ENCODE data around the gene FNIP2. TPM values are rescaled to one million over a fixed set of nuclear protein-coding genes. Genes with fewer than 3 reads are reported as not detected.

FNIP2 gene
- total RNA-seq, 1 donor from 2014 or later = 21.4 TPM

GRCh38 chr4:158818560-158819140 lies 49.8 kb downstream of the FNIP2 start:
- Histone ChIP-seq H3K9ac (ENCODE audit: low read depth in 1 of 3, low read length in 3 of 3) (no peak overlapping the region), H3K27me3 (ENCODE audit: control insufficient read depth in 3 of 3, insufficient read depth in 3 of 3, low read length in 3 of 3) (no peaks in the 10 kb centered on the region), H3K9me3 (ENCODE audit: control insufficient read depth in 3 of 3, low read length in 3 of 3) (peaks cover 0 to 3% (median 2%) of the 10 kb centered on the region in 3 donors), H3K4me1 (ENCODE audit: control insufficient read depth in 3 of 3, insufficient read depth in 3 of 3, low read length in 3 of 3) (peaks cover 28 to 40% (median 30%) of the 10 kb centered on the region in 3 donors), H3K4me3 (ENCODE audit: low read length in 3 of 3) (no peak overlapping the region), H3K36me3 (ENCODE audit: control insufficient read depth in 3 of 3, insufficient read depth in 3 of 3, low read length in 3 of 3) (no peaks in the 10 kb centered on the region), H3K27ac (ENCODE audit: low read depth, low read length) (no peak overlapping the region)

GRCh38 chr4:158819942-158820786 lies 51.3 kb downstream of the FNIP2 start:
- H3K4me3 ChIP-seq (ENCODE audit: low read length in 3 of 3) = no peak overlapping the region
- peaks cover 0 to 4% (median 2%) of the 10 kb centered on the region in 3 donors for H3K9me3 ChIP-seq (ENCODE audit: control insufficient read depth in 3 of 3, low read length in 3 of 3)
- no peaks in the 10 kb centered on the region for H3K36me3 ChIP-seq (ENCODE audit: control insufficient read depth in 3 of 3, insufficient read depth in 3 of 3, low read length in 3 of 3)
- peak overlapping the region; percentile 54 for H3K27ac ChIP-seq (ENCODE audit: low read depth, low read length)
- H3K9ac ChIP-seq (ENCODE audit: low read depth in 1 of 3, low read length in 3 of 3) = no peak overlapping the region
- H3K4me1 ChIP-seq (ENCODE audit: control insufficient read depth in 3 of 3, insufficient read depth in 3 of 3, low read length in 3 of 3) = peaks cover 32 to 44% (median 33%) of the 10 kb centered on the region in 3 donors
- no peaks in the 10 kb centered on the region for H3K27me3 ChIP-seq (ENCODE audit: control insufficient read depth in 3 of 3, insufficient read depth in 3 of 3, low read length in 3 of 3)

DNA sequence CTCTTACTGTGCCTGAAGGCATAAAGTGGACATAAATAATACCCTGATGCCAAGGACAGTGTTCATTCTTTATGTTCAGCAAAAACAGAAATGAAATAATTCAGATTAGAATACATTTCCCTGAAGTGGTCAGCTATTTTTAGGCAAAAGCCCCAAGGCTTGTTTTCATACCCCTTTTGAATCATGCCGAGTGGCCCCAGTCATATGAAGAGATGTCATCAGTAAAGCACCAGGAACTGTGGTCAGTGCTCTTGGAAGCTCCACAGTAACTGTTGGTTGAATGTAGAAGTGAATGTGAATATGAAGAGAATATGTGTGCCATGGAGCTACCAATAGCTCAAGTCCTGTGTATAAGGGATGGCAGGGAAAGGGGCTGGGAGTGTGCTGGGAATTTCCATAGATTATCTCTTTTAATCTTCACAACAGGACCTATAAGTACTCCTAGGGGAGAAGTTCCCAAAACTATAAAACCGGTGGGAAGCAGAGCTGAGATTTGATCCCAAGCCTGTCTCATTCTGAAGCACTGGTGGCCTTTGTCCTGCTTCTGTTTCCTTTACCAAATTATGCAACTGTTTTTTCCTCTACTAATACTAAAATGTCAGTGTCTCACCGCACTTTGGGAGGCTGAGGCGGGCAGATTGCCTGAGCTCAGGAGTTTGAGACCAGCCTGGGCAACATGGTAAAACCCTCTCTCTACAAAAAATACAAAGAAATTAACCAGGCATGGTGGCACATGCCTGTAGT lies 52.6 kb downstream of the FNIP2 start:
- peaks cover 44 to 56% (median 45%) of the 10 kb centered on the region in 3 donors for H3K4me1 ChIP-seq (ENCODE audit: control insufficient read depth in 3 of 3, insufficient read depth in 3 of 3, low read length in 3 of 3)
- peak overlapping the region; percentile 54 for H3K27ac ChIP-seq (ENCODE audit: low read depth, low read length)
- H3K36me3 ChIP-seq (ENCODE audit: control insufficient read depth in 3 of 3, insufficient read depth in 3 of 3, low read length in 3 of 3) = no peaks in the 10 kb centered on the region
- no peak overlapping the region for H3K4me3 ChIP-seq (ENCODE audit: low read length in 3 of 3)
- no peak overlapping the region for H3K9ac ChIP-seq (ENCODE audit: low read depth in 1 of 3, low read length in 3 of 3)
- peaks cover 0 to 4% (median 2%) of the 10 kb centered on the region in 3 donors for H3K9me3 ChIP-seq (ENCODE audit: control insufficient read depth in 3 of 3, low read length in 3 of 3)
- H3K27me3 ChIP-seq (ENCODE audit: control insufficient read depth in 3 of 3, insufficient read depth in 3 of 3, low read length in 3 of 3) = no peaks in the 10 kb centered on the region

GRCh38 chr4:158822348-158822747 lies 53.5 kb downstream of the FNIP2 start:
- Histone ChIP-seq H3K9ac (ENCODE audit: low read depth in 1 of 3, low read length in 3 of 3) (no peak overlapping the region), H3K9me3 (ENCODE audit: control insufficient read depth in 3 of 3, low read length in 3 of 3) (peaks cover 0 to 4% (median 2%) of the 10 kb centered on the region in 3 donors), H3K27ac (ENCODE audit: low read depth, low read length) (no peak overlapping the region), H3K4me3 (ENCODE audit: low read length in 3 of 3) (no peak overlapping the region), H3K4me1 (ENCODE audit: control insufficient read depth in 3 of 3, insufficient read depth in 3 of 3, low read length in 3 of 3) (peaks cover 53 to 64% (median 54%) of the 10 kb centered on the region in 3 donors), H3K36me3 (ENCODE audit: control insufficient read depth in 3 of 3, insufficient read depth in 3 of 3, low read length in 3 of 3) (no peaks in the 10 kb centered on the region), H3K27me3 (ENCODE audit: control insufficient read depth in 3 of 3, insufficient read depth in 3 of 3, low read length in 3 of 3) (no peaks in the 10 kb centered on the region)

DNA sequence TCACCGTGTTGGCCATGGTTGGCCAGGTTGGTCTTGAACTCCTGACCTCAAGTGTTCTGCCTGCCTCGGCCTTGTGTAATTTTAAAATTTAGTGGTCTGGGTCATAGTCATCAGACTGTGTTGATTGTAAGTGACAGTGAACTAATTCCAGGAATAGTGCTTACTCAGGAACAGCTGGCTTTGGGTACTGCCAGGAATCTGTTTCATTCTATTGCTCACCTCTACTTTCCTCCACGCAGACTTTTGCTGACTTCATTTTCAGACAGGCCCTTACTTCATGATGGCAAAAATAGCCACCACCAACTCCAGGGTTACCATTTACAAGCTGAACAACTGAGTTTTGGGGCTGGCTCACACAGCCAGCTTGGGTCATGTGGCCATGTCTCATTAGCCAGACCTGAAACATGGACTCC lies 54.6 kb downstream of the FNIP2 start:
- H3K27me3 ChIP-seq (ENCODE audit: control insufficient read depth in 3 of 3, insufficient read depth in 3 of 3, low read length in 3 of 3) = no peaks in the 10 kb centered on the region
- H3K9ac ChIP-seq (ENCODE audit: low read depth in 1 of 3, low read length in 3 of 3) = no peak overlapping the region
- H3K36me3 ChIP-seq (ENCODE audit: control insufficient read depth in 3 of 3, insufficient read depth in 3 of 3, low read length in 3 of 3) = no peaks in the 10 kb centered on the region
- H3K9me3 ChIP-seq (ENCODE audit: control insufficient read depth in 3 of 3, low read length in 3 of 3) = peaks cover 0 to 4% (median 2%) of the 10 kb centered on the region in 3 donors
- H3K4me3 ChIP-seq (ENCODE audit: low read length in 3 of 3) = no peak overlapping the region
- peak overlapping the region; percentile 53 for H3K27ac ChIP-seq (ENCODE audit: low read depth, low read length)
- peaks cover 56 to 68% (median 59%) of the 10 kb centered on the region in 3 donors for H3K4me1 ChIP-seq (ENCODE audit: control insufficient read depth in 3 of 3, insufficient read depth in 3 of 3, low read length in 3 of 3)

GRCh38 chr4:158824425-158825274 lies 55.8 kb downstream of the FNIP2 start:
- peaks cover 0 to 4% (median 2%) of the 10 kb centered on the region in 3 donors for H3K9me3 ChIP-seq (ENCODE audit: control insufficient read depth in 3 of 3, low read length in 3 of 3)
- no peaks in the 10 kb centered on the region for H3K27me3 ChIP-seq (ENCODE audit: control insufficient read depth in 3 of 3, insufficient read depth in 3 of 3, low read length in 3 of 3)
- peak overlapping the region; percentile 0 to 42 (median 2) for H3K9ac ChIP-seq (ENCODE audit: low read depth in 1 of 3, low read length in 3 of 3)
- peaks cover 56 to 66% (median 59%) of the 10 kb centered on the region in 3 donors for H3K4me1 ChIP-seq (ENCODE audit: control insufficient read depth in 3 of 3, insufficient read depth in 3 of 3, low read length in 3 of 3)
- H3K4me3 ChIP-seq (ENCODE audit: low read length in 3 of 3) = peak overlapping the region in 1 of 3 donors; percentile 16
- peak overlapping the region; percentile 53 for H3K27ac ChIP-seq (ENCODE audit: low read depth, low read length)
- H3K36me3 ChIP-seq (ENCODE audit: control insufficient read depth in 3 of 3, insufficient read depth in 3 of 3, low read length in 3 of 3) = peaks cover 0 to 5% (median 4%) of the 10 kb centered on the region in 3 donors

DNA sequence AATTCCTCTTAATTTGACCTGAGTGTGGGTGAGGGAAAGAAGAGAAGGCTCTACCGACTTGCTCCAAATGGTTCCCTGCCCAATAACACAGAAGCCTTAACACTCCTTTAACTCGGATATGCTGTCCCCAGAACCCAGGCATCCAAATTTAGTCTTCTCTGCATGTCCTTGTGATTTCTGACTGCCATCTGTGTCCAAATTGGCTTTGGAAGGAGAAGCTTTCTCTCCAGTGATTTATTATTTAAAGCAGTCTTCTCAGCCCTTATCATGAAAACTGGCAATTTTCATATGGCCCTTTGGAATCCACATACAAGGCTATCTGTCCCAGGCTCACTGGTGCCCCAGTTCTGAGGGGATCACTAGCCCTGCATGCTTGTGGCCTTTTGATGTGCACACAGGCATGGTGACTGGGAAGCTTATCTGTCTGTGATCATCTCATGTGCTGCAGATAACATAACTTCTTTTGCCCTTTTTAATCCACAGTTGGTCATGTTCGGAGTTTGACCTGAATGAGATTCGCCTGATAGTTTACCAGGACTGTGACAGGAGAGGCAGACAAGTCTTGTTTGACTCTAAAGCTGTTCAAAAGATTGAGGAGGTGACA lies 56.7 kb downstream of the FNIP2 start:
- Histone ChIP-seq H3K4me3 (ENCODE audit: low read length in 3 of 3) (peak overlapping the region; percentile 15 to 40 (median 22)), H3K27ac (ENCODE audit: low read depth, low read length) (peak overlapping the region; percentile 53), H3K36me3 (ENCODE audit: control insufficient read depth in 3 of 3, insufficient read depth in 3 of 3, low read length in 3 of 3) (peaks cover 0 to 6% (median 5%) of the 10 kb centered on the region in 3 donors), H3K4me1 (ENCODE audit: control insufficient read depth in 3 of 3, insufficient read depth in 3 of 3, low read length in 3 of 3) (peaks cover 50 to 57% (median 52%) of the 10 kb centered on the region in 3 donors), H3K27me3 (ENCODE audit: control insufficient read depth in 3 of 3, insufficient read depth in 3 of 3, low read length in 3 of 3) (no peaks in the 10 kb centered on the region), H3K9me3 (ENCODE audit: control insufficient read depth in 3 of 3, low read length in 3 of 3) (peaks cover 0 to 4% (median 2%) of the 10 kb centered on the region in 3 donors), H3K9ac (ENCODE audit: low read depth in 1 of 3, low read length in 3 of 3) (peak overlapping the region; percentile 2 to 55 (median 10))

DNA sequence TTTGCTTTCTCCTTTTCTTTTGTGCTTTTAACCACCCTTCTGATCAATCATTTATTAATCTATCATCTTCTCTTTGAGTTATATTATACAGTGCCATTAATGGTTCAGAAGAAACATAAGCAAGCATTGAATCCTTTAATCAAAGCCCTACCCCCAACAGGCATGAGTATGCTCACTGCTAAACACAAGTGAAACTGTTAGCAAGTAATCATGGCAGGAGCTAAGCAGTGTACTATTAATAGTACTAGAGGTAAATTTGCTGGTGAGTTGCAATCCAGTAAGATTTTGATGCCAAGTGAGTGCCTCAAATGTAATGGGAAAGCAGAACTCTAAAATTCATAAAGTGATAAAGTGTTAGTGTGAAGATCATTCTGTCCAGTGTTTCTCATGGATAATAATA lies 57.2 kb downstream of the FNIP2 start:
- Histone ChIP-seq H3K4me1 (ENCODE audit: control insufficient read depth in 3 of 3, insufficient read depth in 3 of 3, low read length in 3 of 3) (peaks cover 47 to 53% (median 49%) of the 10 kb centered on the region in 3 donors), H3K9me3 (ENCODE audit: control insufficient read depth in 3 of 3, low read length in 3 of 3) (peaks cover 0 to 4% (median 2%) of the 10 kb centered on the region in 3 donors), H3K27me3 (ENCODE audit: control insufficient read depth in 3 of 3, insufficient read depth in 3 of 3, low read length in 3 of 3) (no peaks in the 10 kb centered on the region), H3K36me3 (ENCODE audit: control insufficient read depth in 3 of 3, insufficient read depth in 3 of 3, low read length in 3 of 3) (peaks cover 0 to 8% (median 8%) of the 10 kb centered on the region in 3 donors), H3K9ac (ENCODE audit: low read depth in 1 of 3, low read length in 3 of 3) (peak overlapping the region; percentile 2 to 55 (median 10)), H3K4me3 (ENCODE audit: low read length in 3 of 3) (no peak overlapping the region), H3K27ac (ENCODE audit: low read depth, low read length) (peak overlapping the region; percentile 53)

GRCh38 chr4:158826882-158827281 lies 58.1 kb downstream of the FNIP2 start:
- Histone ChIP-seq H3K27ac (ENCODE audit: low read depth, low read length) (peak overlapping the region; percentile 53), H3K9me3 (ENCODE audit: control insufficient read depth in 3 of 3, low read length in 3 of 3) (peaks cover 0 to 4% (median 2%) of the 10 kb centered on the region in 3 donors), H3K4me3 (ENCODE audit: low read length in 3 of 3) (no peak overlapping the region), H3K27me3 (ENCODE audit: control insufficient read depth in 3 of 3, insufficient read depth in 3 of 3, low read length in 3 of 3) (no peaks in the 10 kb centered on the region), H3K4me1 (ENCODE audit: control insufficient read depth in 3 of 3, insufficient read depth in 3 of 3, low read length in 3 of 3) (peaks cover 42 to 45% (median 44%) of the 10 kb centered on the region in 3 donors), H3K36me3 (ENCODE audit: control insufficient read depth in 3 of 3, insufficient read depth in 3 of 3, low read length in 3 of 3) (peaks cover 0 to 12% (median 8%) of the 10 kb centered on the region in 3 donors), H3K9ac (ENCODE audit: low read depth in 1 of 3, low read length in 3 of 3) (no peak overlapping the region)
